HG02981 (cell line): ENCODE data around the gene TRIO.
"Not testable (repeated sequence)": the region's sequence is repeated elsewhere in the genome, so short reads cannot be mapped to it uniquely, and the experiment has no call there.

Experiments
- ATAC-seq: cut with Tn5 transposase; IDR thresholded peaks from one replicate; pipeline ENCODE4 v1.9.1; 2021; ENCODE audit warnings: mild to moderate bottlenecking, moderate library complexity; ENCODE audit not compliant: unreplicated experiment

TRIO gene

DNA sequence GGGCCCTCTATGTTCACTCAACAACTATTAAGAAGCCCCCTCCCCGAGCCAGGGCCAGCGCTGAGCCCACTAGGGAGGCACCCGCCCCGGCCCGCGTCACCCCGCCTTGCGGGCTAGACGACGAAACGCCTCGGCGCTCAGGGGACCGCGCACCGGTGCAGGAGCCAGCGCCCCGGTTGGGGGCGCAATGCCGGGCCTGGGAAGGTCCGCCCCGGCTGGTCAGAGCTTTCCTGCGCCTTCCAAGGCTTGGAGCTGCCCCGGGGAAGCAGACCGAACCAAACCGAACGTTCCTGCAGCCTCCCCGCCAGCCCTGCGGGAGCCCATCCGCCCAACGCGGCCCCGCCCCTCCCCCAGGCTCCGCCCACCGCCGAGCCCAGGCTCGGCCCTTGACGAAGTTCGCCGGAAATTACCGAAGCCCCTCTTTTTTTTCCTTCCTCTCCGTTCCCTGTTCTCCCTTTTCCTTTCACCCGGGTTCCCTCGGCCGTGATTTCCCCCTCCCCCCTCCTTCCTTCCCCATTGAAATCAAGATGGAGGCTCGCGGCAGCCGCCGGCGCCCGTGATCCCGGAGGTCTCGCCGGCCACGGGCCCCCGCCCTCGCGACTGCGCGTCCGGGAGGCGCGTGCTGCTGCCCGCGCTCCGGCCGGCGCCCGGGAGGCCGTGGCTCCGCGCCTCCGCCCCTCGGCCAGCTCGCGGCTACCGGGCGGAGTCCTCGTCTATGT, at the start of gene TRIO:
TRIO (plus strand) TSS at position 516 of the 719 bp plus-strand sequence. CDS start 384 bp downstream, outside the sequence.
- peak; percentile 38 for ATAC-seq

DNA sequence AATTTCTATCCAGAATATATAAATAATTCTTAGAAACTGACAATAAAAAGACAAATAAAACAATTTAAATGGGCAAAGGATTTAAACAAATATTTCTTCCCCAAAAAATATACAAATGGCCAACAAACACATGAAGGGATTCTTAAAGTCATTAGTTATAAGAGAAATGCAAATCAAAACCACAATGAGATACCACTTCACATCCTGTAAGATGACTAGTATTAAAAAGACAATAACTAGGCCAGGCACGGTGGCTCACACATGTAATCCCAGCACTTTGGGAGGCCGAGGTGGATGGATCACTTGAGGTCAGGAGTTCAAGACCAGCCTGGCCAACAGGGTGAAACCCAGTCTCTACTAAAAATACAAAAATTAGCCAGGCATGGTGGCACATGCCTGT, 45.8 kb upstream of the TRIO start:
- not testable (repeated sequence) for ATAC-seq

DNA sequence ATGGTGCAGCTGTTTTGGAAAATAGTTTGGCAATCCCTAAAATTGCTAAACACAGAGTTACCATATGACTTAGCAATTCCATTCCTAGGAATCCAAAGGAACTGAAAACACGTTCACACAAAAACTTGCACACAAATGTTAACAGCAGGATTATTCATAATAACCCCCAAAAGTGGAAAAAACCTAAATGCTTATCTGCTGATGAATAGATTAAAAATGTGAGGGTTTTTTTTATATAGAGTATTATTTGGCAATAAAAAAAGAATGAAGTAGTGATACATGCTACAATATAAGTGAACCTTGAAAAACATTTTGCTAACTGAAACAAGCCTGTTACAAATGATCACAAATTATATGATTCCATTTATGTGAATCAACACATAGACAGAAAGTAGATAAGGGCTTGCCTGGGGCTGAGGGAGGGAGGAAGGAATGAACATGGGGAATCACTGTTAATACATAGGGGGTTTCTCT, 45.1 kb upstream of the TRIO start:
- no peak for ATAC-seq

DNA sequence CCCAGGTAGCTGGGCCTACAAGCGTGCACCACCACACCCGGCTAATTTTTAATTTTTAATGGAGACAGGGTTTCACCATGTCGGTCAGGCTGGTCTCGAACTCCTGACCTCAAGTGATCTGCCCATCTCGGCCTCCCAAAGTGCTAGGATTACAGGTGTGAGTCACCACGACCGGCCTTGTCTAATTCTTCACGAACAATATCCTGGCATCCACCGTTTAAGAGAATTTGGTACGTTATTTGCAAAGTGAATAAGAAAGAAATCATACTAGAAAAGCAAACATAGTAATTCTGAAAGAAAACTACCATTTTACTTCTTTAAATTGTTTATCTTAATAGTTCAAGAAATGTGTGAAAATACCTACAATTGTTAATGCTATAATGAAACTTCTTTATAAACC, 42.9 kb upstream of the TRIO start:
- ATAC-seq, result no peak

DNA sequence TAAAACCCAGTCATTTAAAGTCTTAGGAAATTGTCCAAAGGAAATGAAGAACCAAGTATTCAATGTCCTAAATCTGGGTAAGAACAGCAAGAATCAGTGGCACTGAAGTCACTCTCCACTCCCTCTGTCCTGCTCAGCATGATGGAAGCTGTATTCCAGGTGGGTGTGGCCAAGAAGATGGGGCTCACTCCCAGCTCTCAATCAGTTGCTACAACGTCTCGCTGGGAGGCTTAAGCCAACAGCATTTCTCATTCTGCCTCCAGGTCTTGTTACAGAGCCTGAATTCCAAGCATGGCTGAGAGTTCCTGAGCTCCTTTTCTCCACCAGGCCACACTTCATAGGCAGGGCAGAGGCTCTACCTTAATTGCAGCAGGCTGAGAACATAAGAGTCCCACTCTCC, 41.2 kb upstream of the TRIO start:
- ATAC-seq, result no peak

DNA sequence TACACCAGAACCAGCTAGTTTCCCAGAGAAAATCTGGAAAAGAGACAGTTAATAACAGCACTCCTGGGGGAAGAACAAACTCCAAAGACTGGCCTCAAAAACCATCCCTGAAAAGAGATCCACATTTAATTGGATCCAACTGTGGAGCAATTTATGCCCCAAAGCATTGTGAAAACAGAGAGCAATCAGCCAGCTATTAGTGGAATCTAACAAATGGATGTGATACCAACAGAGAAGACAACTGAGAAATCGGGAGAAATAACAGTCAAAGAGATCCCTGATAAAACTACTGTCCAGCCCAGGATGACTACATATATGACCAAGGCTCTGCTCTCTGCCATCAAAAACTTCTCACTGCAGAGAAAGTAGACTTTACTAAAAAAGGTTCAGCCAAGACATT, 40.5 kb upstream of the TRIO start:
- no peak for ATAC-seq

DNA sequence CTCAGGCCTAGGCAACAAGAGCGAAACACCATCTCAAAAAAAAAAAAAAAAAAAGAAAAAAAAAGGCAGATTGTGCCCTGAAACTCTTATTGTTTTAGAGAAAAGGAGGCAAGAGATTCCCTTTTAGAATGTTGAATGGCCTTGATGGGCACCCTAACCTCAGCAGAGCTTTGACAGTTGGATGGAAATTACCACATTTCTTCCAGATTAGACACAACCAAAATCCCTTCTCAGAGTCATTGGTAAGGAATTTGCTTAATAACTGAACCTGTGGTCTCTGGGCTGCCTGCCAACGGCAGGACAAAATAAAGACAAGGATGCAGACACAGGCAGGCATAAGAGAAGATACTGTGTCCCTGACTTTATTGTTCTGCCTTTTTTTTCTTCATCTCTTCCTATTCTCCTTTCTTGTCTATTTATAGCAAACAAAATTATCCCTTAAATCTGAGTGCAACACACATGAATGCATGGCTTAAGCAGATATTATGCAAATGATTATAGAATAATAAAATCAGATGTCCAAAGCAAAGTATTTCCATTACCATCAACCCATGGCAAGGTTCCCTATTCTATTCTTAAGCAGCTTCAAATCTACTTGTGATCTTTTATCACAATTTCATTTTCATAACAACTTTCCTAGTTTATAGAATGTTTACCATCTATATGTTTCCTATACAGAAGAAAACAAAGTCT, 37.3 kb upstream of the TRIO start:
- ATAC-seq, result no peak

DNA sequence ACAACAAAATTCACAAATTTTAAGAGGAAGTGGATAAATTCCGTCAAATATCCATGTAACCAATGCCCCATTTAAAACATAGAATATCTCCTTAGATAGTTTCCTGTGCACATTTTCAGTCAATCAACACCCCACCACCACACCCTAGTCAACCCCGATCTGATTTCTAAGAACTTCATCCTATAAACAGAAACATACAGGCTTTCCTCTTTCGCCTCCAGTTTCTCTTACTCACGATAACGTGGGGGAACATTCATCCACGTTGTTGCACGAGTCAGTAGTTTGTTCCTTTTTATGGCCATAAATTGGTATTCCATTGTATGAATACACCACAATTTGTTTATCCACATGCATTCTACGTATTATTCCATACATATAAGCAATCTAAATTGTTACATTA, 35.6 kb upstream of the TRIO start:
- no peak for ATAC-seq

DNA sequence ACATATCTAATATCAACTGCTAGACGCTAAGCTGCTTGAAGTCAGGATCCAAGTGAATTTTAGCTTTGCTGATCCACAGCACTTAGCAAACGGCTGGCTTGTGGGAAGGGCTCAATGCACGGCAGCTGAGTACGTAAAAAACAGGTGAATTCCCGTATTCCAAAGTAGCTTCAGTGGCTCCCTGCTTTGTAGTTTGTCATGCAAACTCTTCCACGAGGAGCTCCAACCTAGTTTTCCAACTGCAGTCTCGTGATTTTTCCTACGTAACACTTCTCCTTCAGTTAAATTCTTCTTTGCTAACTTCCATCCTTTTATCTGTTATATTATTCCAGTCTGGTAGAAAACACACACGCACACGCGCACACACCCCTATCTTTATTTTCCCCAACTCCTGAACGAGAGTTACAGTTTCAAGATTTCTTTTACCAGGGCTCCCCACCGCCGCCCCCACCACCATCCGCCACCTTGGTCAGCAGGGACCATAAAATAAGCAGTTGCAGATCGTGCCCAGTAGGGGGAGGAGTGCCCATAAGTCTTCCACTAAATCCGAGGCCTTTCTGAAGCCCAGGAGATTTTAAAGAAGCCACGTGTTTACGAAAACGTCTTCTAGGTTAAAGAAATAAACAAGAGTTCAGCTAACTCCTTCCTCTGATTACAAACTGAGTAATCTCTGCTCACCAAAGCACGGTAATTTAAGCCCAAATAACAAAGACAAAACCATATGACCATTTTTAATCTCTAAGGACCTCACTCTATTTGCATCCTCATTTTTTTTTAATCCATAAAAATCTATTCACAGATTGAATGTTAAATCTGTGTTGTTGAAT, 34.8 kb upstream of the TRIO start:
- ATAC-seq, result peak; percentile 49

DNA sequence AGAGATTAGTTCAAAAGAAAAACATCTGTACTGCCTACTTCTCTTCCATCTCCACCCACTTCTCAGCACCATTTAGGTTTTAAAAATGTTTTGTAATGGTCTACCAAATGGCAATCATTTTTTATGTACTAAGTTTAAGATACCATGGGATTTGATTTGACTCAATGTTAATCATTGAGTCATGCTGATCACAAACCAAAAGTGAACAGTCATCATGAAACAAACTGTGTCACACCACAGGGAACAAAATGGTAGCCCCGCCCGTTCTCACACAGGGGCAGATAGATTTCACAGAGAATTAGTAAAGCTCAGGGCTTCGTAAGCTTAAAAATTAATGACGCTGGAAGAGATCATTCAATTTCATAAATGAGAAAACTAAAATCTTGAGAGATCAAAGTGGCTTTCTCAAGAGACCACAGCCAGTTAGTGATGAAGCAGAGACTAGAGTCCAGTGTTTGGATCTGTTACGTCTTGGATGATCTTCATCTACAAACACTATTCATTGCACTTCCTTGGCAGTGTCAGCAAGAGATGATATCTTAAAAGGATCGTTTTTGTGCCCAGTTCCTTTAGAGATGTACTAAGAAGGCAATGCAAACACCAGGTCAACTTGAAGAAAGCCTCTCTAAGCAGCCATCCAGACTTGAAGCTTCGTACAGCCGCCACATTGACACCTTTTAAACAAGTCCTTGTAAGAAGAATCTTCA, 33.9 kb upstream of the TRIO start:
- ATAC-seq, result peak; percentile 90

DNA sequence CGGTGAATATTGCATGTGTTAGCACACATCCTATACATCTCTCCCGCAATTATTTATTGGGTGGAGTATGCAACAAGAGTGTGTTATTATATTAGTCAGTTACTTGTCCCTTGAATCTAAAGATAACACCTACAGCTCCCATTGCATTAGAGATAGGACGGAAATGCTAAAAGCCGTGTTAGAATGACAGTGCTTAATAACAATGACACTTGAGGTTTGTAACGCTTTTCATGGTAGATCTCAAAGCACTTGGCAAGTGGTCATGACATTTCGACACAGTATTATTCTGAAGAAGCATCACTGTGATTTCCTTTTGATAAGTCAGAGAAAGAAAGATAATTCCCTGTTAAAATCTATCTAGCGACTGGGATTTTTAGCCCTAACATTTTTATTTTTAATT, 33.4 kb upstream of the TRIO start:
- ATAC-seq, result no peak

DNA sequence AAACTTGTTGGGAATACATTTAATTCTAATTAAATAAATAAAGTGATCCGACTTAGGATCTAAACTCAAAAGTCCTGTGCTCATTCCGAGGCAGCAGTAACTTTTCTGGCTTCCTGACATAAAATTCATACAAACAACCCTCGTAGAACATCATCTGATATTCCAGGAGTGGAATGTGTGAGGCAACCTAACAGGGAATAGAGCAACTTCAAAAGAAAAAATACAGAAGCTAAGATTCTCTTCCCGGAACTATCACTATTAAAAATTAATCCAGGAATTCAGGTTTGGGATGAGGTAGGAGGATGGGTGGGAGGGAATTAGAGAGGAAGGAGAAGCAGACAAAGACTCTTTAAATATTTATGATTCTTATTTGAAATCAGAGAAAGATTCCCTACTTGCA, 32.9 kb upstream of the TRIO start:
- no peak for ATAC-seq

DNA sequence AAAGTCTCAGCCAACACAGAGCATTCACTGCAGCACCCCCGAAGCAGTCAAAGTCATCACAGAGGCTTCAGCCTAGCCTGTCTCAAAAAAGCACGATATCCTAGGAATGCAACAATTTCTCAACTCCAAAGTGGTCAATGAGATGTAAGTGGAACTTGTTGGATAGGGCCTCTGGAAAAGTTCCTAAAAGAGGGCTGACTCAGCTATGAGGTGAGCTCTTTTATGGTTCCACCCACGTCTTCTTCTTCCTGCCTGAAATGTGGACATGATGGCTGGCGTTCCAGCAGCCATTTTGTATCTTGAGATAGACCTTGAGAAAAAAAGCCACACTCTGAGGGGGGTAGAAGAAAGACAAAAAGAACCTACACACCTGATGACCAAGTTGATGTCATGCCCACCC, 32.5 kb upstream of the TRIO start:
- ATAC-seq, result no peak

DNA sequence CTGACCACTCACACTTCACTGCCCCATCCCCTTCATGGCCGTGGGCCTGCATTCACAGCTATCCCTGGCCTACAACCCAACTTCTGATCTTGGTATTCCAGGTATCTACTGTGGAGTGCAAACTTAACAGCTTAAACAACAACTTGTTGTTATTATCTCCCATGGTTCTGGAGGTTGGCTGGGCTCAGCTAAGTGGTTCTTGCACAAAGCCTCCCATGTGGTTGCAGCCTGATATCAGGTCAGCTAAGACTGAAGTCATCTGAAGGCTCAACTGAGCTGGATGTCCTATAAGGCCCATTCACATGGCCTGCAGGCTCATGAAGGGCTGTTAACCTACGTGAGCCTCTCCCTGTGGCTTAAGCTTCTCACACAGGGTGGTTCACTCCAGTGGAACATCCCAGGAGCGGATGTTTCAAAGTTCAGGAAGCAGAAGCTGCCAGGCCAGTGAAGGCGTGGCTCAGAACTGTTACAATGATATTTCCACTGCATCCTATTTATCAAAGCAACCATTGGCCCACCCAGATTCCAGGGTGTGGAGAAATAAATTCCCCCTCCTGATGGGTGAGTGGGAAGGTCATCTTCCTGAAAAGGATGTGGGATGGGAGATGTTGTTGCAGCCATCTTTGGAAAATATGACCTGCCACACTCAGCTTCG, 30.0 kb upstream of the TRIO start:
- ATAC-seq, result no peak

DNA sequence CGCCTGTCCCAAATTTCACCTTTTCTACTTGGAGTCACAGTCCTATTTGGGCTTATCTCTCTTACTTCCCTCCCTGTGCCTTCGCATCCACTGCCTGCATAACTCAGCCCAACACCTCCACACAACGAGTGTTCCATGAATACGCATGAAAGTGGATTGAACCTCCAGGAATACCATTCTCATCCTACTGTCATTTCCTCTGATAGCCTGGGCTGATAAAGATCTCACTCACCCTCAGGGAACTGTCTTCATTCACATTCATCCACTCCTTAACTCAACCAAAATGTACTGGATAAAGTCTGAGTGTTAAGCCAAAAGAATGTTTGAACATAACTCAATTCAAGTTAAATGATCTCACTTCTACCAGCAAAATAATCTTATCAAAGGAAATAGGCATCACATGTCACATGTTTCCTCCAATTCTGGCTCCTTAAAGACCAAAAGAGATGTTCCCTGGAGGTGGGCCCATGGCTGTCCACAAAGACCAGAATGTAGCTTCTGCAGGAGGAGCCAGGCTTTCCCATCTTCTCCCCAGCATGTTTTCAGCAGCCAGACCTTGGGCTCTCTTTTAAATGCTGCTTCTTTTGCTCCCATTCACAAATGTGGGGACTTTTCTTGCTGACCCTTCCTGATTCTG, 28.4 kb upstream of the TRIO start:
- ATAC-seq, result no peak

DNA sequence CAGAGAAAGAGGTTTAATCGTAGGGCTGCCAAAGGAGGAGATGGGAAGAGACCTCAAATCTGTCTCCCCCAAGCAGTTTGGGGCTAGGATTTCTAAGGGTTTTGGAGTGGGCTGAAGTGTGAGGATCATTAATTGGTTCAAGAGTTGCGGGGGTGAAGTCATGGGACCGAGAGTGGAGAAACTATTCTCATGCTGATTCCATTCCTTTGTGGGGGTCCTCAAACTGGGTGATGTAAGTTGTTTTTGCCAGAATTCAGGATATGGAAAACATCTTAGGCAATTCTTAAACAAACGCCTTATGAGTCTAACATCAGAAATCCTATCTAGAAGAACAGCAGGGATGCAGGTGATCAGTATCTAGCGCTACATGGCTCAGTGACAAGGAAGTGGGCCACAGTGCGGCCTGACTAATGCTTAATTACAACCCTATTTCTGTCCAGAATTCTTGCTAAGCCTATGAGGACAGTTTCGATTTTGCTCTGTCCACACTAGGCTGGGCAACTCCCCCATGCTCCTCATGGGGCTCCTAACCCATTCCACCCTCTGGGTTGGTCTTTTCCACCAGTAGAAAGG, 27.7 kb upstream of the TRIO start:
- no peak for ATAC-seq

DNA sequence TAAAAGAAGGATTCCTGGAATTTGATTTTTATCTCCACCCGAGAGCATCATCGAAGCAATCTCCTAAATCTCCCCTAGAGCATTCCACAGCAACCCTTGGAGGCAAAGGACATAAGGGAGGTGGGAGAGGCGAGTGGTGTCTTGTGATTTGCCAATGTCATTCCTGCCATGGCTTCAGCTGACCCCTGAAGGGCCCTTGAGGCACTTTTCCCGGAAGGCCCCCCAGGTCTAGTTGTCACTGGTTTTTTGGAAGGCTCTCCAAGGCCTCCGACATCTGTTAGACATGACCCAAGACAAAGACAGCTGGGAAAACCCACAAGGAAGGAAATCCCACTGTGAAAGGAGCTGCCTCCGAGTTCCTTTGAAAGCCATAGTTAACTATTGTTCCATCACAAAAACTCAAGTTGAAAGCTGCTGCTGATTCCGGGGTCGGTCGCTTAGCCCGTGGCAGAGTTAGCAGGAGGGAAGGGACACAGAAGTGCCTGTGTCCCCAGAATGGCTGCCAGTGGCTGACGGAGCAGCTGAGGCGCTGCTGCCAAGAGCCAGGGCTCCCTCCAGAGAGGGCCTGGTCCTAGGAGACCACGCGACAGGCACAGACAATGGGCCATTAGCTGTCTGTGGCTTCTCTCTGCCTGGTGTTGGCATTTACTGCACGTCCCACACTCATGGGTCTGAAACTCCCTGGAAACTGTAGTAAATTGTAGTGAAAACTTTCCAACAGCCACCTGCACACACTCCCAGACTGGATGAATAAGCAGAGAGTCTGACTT, 24.4 kb upstream of the TRIO start:
- no peak for ATAC-seq

DNA sequence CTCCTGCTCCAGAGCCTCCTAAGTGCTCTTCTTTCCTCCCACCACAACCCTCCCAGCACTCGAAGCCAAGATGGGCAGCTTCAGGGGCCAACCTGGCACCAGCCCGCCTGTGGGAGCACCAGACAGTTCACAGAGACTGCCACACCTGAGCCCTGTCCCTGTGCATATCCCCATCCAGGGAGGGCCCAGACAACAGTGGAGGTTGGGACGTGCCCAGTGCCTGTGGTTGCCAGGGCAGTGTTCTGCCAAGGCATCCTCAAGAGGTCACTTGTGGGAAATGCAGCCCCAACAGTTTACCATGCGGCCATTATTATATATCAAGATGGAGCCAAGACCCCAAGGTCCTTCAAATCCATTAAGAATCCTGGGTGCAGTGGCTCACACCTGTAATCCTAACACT, 23.0 kb upstream of the TRIO start:
- ATAC-seq, result no peak

DNA sequence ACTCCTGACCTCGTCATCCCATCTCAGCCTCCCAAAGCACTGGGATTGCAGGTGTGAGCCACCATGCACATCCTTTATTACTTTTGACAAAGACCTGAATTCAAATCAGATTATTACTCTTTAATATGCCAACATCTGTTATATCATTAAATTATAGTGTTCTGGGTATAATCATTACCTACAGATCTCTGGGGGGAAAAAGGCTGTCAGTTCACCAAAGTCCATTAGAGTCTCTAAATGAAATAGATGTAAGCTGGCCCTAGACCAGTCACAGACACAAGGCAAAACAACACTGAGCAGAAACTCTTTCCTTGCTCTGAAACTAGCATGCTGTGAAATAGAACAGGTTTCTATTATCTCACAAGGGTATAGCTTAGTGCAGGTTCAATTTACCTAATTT, 21.6 kb upstream of the TRIO start:
- ATAC-seq, result no peak
